Endothelial cell of umbilical vein (primary cell): Measurements from ENCODE around the gene MAT2B. TPM values are rescaled to one million over a fixed set of nuclear protein-coding genes. Genes with fewer than 3 reads are reported as not detected.

Source experiments
- BruUV-seq: library from RNA; stranded (reverse); fragments of 400-500 nt; replicated peaks from 2 replicates; lab custom pipeline; 2021; lab: Mats Ljungman, UMichigan
- CTCF ChIA-PET: fragments of 300-600, 350-600 bp; sonication (Branson Sonifier 250); formaldehyde crosslinking; loops from one replicate; lab custom pipeline; 2021; ENCODE audit warnings: antibody characterized with exemption, inconsistent platforms; lab: Charles Lee
- POLR2A ChIA-PET: fragments of 300-600, 350-600 bp; sonication (Branson Sonifier 250); formaldehyde crosslinking; loops from one replicate; lab custom pipeline; 2021; ENCODE audit warnings: antibody characterized with exemption, inconsistent platforms; lab: Charles Lee
- DNase-seq: peaks from one replicate; pipeline ENCODE4 v3.0.0-alpha.2; 2011; ENCODE audit warnings: low read depth, low spot score
- FAIRE-seq: peaks from 2 replicates; lab custom pipeline; 2011; peaks lifted over from hg19 to GRCh38; lab: Jason Lieb, UNC
- H2AFZ ChIP-seq: 2 replicates; pipeline ENCODE4 v1.6.0; 2012; ENCODE audit warnings: low read depth, low read length, control low read depth, inconsistent platforms
- H3K27ac ChIP-seq: 2 replicates; pipeline ENCODE4 v1.5.1; 2011; ENCODE audit warnings: low read depth, mild to moderate bottlenecking, control low read depth, low read length, moderate library complexity; ENCODE audit not compliant: insufficient read depth
- H3K27me3 ChIP-seq, 2 experiments: 2 replicates each; pipeline versions ENCODE4 v1.6.0 to v1.6.1; 2011; ENCODE audit warnings: low read length in 2 of 2, mixed read lengths in 1 of 2; ENCODE audit not compliant: control insufficient read depth in 2 of 2, insufficient read depth in 2 of 2
- H3K36me3 ChIP-seq, 2 experiments: 2 replicates in 1 of 2; 3 replicates in 1 of 2; pipeline ENCODE4 v1.5.1; 2011; ENCODE audit warnings: low read length in 2 of 2, mild to moderate bottlenecking in 1 of 2, moderate library complexity in 1 of 2; ENCODE audit not compliant: control insufficient read depth in 2 of 2, insufficient read depth in 2 of 2; ENCODE audit errors: extremely low read depth in 1 of 2
- H3K4me1 ChIP-seq: 3 replicates; pipeline ENCODE4 v1.5.1; 2011; ENCODE audit warnings: mild to moderate bottlenecking, low read length; ENCODE audit not compliant: control insufficient read depth, insufficient read depth; ENCODE audit errors: extremely low read depth
- H3K4me2 ChIP-seq: 2 replicates; pipeline ENCODE4 v1.6.1; 2011; ENCODE audit warnings: low read length, control low read depth, mixed read lengths; ENCODE audit not compliant: insufficient read depth
- H3K4me3 ChIP-seq, 3 experiments: fragments of 200-600 bp in 1 of 3; sonication (generic), shearing (Covaris generic) in 1 of 3; replicated peaks in 1 of 3; 2 replicates each; pipeline ENCODE4 v1.5.1; 2011 to 2016; ENCODE audit warnings: control low read depth in 3 of 3, low read length in 3 of 3, mild to moderate bottlenecking in 2 of 3, inconsistent platforms in 1 of 3, low read depth in 1 of 3, moderate library complexity in 1 of 3; ENCODE audit not compliant: insufficient read depth in 1 of 3
- H3K79me2 ChIP-seq: 2 replicates; pipeline ENCODE4 v1.6.0; 2012; ENCODE audit warnings: low read length, inconsistent platforms; ENCODE audit not compliant: control insufficient read depth, insufficient read depth
- H3K9ac ChIP-seq: replicated peaks from 2 replicates; pipeline ENCODE3; 2011; ENCODE audit warnings: low read length, control low read depth; ENCODE audit not compliant: insufficient read depth; ENCODE audit errors: extremely low read depth
- H3K9me1 ChIP-seq: replicated peaks from 3 replicates; pipeline ENCODE4 v1.6.0; 2011; ENCODE audit warnings: mild to moderate bottlenecking, low read length; ENCODE audit not compliant: control insufficient read depth, insufficient read depth; ENCODE audit errors: extremely low read depth
- H3K9me3 ChIP-seq: replicated peaks from 2 replicates; pipeline ENCODE4 v1.5.1; 2012; ENCODE audit warnings: low read length, inconsistent platforms; ENCODE audit not compliant: control insufficient read depth, insufficient read depth
- H4K20me1 ChIP-seq: replicated peaks from 2 replicates; pipeline ENCODE3; 2011; ENCODE audit warnings: mild to moderate bottlenecking, low read length; ENCODE audit not compliant: control insufficient read depth, insufficient read depth; ENCODE audit errors: extremely low read depth
- CTCF ChIP-seq, 2 donors: IDR thresholded peaks; 1 replicate in 1 of 2; 2 replicates in 1 of 2; pipeline ENCODE4 v1.5.1; 2011; ENCODE audit warnings: low read length in 2 of 2, mild to moderate bottlenecking in 2 of 2, moderate library complexity in 2 of 2, control low read depth in 1 of 2, inconsistent platforms in 1 of 2, low read depth in 1 of 2; ENCODE audit not compliant: insufficient read depth in 1 of 2; ENCODE audit errors: extremely low read depth in 1 of 2
- EZH2 ChIP-seq: IDR thresholded peaks from 2 replicates; pipeline ENCODE4 v1.6.1; 2012; ENCODE audit warnings: borderline replicate concordance, low read depth, mild to moderate bottlenecking, moderate library complexity, low read length, inconsistent platforms; ENCODE audit not compliant: severe bottlenecking
- FOS ChIP-seq: IDR thresholded peaks from 2 replicates; pipeline ENCODE4 v1.6.1; 2011; ENCODE audit warnings: mild to moderate bottlenecking, low read length, moderate library complexity, borderline replicate concordance; ENCODE audit not compliant: insufficient read depth
- GATA2 ChIP-seq: IDR thresholded peaks from 2 replicates; pipeline ENCODE4 v1.7.0; 2011; ENCODE audit warnings: low read depth, mild to moderate bottlenecking, moderate library complexity, mixed read lengths, low read length; ENCODE audit not compliant: insufficient read length, insufficient read depth
- JUN ChIP-seq: IDR thresholded peaks from 2 replicates; pipeline ENCODE4 v1.6.1; 2011; ENCODE audit warnings: borderline replicate concordance, low read depth; ENCODE audit not compliant: insufficient read length, insufficient read depth
- MYC ChIP-seq: IDR thresholded peaks from one replicate; pipeline ENCODE4 v1.6.1; 2011; ENCODE audit warnings: mild to moderate bottlenecking, low read depth, low read length
- POLR2A ChIP-seq: IDR thresholded peaks from 2 replicates; pipeline ENCODE4 v1.6.1; 2012; ENCODE audit warnings: low read depth, mild to moderate bottlenecking, control low read depth, low read length
- POLR2AphosphoS5 ChIP-seq: IDR thresholded peaks from 2 replicates; pipeline ENCODE4 v1.6.1; 2012; ENCODE audit warnings: low read depth, mild to moderate bottlenecking, control low read depth, low read length, moderate library complexity; ENCODE audit not compliant: insufficient read depth
- dilution Hi-C: fragments of 300-500 bp; cut with MboI; formaldehyde crosslinking; loops from one replicate; pipeline ENCODE4 v1.15.0; 2019; ENCODE audit warnings: low sequenced_read_pairs; ENCODE audit not compliant: extremely low pct_ligation_motif_present
- intact Hi-C: fragments of 100-400 bp; cut with micrococcal nuclease; formaldehyde crosslinking; loops from one replicate; pipeline ENCODE4 v1.10.0; 2022
- polyA plus RNA-seq, 4 experiments: library from polyadenylated mRNA; depleted of rRNA in 3 of 4; stranded (reverse) in 3 of 4; unstranded in 1 of 4; fragments of >200 nt; gene quantifications; 2 replicates each; pipeline versions ENCODE4 v1.2.1 to v1.2.3, GENCODE V29; 2011 to 2012; ENCODE audit warnings: missing spikeins in 1 of 4
- total RNA-seq: library from RNA; stranded (reverse); gene quantifications from 2 replicates; pipeline ENCODE4 v1.2.3, GENCODE V29; 2021
- TF ChIP-seq, protein P1 (sequence below): IDR thresholded peaks from 2 replicates; pipeline ENCODE4 v1.6.1; 2011; ENCODE audit not compliant: insufficient read depth, insufficient read length

The MAT2B gene
- total and polyA plus RNA-seq, 2 donors (not counting 3 experiments of a cell fraction or from before 2014, with no cell fraction given) = 41.5 to 101 TPM

DNA sequence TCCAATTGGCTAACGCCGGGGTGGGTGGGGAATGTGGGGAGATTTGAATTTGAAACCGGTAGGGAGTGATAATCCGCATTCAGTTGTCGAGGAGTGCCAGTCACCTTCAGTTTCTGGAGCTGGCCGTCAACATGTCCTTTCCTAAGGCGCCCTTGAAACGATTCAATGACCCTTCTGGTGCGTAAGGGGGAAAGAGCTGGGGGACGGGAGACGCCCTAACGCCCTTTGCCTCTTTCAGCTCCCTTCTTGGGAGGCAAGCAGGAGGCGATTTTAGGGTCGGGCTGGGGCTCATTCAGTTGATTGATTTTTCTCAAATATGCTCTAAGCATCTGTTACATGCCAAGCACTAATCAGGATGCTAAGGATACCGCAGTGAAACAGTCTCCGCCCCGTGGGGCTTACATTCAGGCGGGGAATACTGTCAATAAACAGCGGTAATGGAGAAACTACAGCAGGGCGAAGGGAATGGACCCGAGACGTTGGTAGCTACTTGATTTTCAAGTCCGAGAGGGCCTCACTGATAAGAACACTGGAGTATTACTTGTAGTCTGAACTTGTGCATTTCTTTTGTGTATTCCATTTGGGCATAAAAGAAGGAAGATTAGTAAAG lies 44.8 kb upstream of the MAT2B start, which contains the start of gene HMMR:
Gene HMMR (plus strand): TSS at position 71 of the 610 bp plus-strand sequence. CDS start 61 bp downstream, at position 132.
- H4K20me1 ChIP-seq = no peaks in the 10 kb centered on the region
- no peaks in the 10 kb centered on the region for H3K9me3 ChIP-seq
- dilution Hi-C loops (no loop called here), intact Hi-C loops (loop anchor here (1.0 to 5.0 kb wide), 6 partner anchors 23 to 407 kb away; partner anchors contain the start of genes CCNG1 and MAT2B)
- H3K27ac ChIP-seq = peak within 1 kb of the TSS; percentile 99
- ChIA-PET CTCF (interaction anchor here (0.7 to 4.0 kb wide), 10 partner anchors 10 to 52 kb away, joined by 3 to 15 read pairs (median 6); partner anchors contain the start of genes CCNG1 and MAT2B), POLR2A (interaction anchor here (0.7 to 3.9 kb wide), 6 partner anchors 22 to 298 kb away, joined by 3 to 34 read pairs (median 7); partner anchors contain the start of genes CCNG1 and MAT2B)
- H3K4me3 ChIP-seq = peak within 1 kb of the TSS; percentile 85 to 96 (median 92)
- H3K9me1 ChIP-seq = no peaks in the 10 kb centered on the region
- H2AFZ ChIP-seq = peak within 1 kb of the TSS; percentile 92
- peak within 1 kb of the TSS; percentile 96 for H3K9ac ChIP-seq
- FAIRE-seq = no peak
- H3K79me2 ChIP-seq = peaks cover 38% of the 10 kb centered on the region
- no peaks in the 10 kb centered on the region for H3K36me3 ChIP-seq
- peak within 1 kb of the TSS; percentile 99 for H3K4me2 ChIP-seq
- H3K4me1 ChIP-seq = peaks cover 21% of the 10 kb centered on the region
- TF ChIP-seq GATA2 = no peak
- TF ChIP-seq EZH2 = no peak
- TF ChIP-seq POLR2AphosphoS5 = peak; percentile 2
- no peaks in the 10 kb centered on the region for H3K27me3 ChIP-seq
- no peak for DNase-seq
- BruUV-seq = TSS peak; percentile 94

DNA sequence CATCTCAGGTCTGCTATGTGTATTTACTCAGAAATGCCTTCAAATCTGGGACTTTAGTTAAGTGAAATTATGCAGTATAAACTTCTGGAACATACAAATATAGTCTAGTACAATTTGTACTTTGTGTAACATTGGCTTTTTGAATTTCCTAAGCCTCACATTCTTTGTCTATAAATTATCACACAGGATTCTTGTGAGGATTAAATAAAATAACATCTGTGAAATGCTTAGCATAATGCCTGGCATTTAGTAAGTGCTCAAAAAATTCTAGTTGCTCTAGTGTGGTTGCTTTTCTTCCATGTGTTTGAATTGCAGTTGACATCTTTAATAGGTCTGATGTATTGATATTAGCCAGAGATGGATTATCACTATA lies 42.4 kb upstream of the MAT2B start:
- intact Hi-C loops (loop anchor here (5.0 kb wide), 1 partner anchor 244 kb away; no protein-coding TSS in a partner anchor), dilution Hi-C loops (no loop called here)
- POLR2A ChIA-PET = no interaction called here
- H2AFZ ChIP-seq = peak overlapping the region; percentile 19
- TF ChIP-seq JUN (no peak), FOS (no peak), POLR2A (no peak), MYC (no peak), EZH2 (no peak), CTCF (IDR thresholded peaks at IDR 0.05; ENCODE audit: extremely low read depth in 1 of 2, insufficient read depth in 1 of 2, low read depth in 1 of 2, low read length in 2 of 2) (no peak), GATA2 (no peak), POLR2AphosphoS5 (no peak)
- TF ChIP-seq, protein P1, sequence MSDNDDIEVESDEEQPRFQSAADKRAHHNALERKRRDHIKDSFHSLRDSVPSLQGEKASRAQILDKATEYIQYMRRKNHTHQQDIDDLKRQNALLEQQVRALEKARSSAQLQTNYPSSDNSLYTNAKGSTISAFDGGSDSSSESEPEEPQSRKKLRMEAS = no peak
- peak overlapping the region; percentile 54 for H3K4me2 ChIP-seq
- no peaks in the 10 kb centered on the region for H3K9me1 ChIP-seq
- H3K9me3 ChIP-seq = no peaks in the 10 kb centered on the region
- H3K79me2 ChIP-seq = peaks cover 33% of the 10 kb centered on the region
- no peaks in the 10 kb centered on the region for H4K20me1 ChIP-seq
- no TSS peak for BruUV-seq
- H3K4me1 ChIP-seq = peaks cover 21% of the 10 kb centered on the region
- H3K36me3 ChIP-seq = no peaks in the 10 kb centered on the region
- DNase-seq (no peak), FAIRE-seq (no peak)
- H3K4me3 ChIP-seq = no peak overlapping the region
- peak overlapping the region; percentile 61 for H3K27ac ChIP-seq
- no peaks in the 10 kb centered on the region for H3K27me3 ChIP-seq
- CTCF ChIA-PET = interaction anchor here (3.8 to 4.0 kb wide), 2 partner anchors 42 to 54 kb away, joined by 11 to 15 read pairs; partner anchors contain the start of gene MAT2B
- H3K9ac ChIP-seq = peak overlapping the region; percentile 10
